GM18508 (cell line): Measurements from ENCODE around the gene CNIH3.

ENCODE experiments used
- ATAC-seq: cut with Tn5 transposase; IDR thresholded peaks from one replicate; pipeline ENCODE4 v1.9.1; 2021; ENCODE audit warnings: moderate number of reproducible peaks; ENCODE audit not compliant: insufficient read depth, unreplicated experiment

CNIH3 gene

DNA sequence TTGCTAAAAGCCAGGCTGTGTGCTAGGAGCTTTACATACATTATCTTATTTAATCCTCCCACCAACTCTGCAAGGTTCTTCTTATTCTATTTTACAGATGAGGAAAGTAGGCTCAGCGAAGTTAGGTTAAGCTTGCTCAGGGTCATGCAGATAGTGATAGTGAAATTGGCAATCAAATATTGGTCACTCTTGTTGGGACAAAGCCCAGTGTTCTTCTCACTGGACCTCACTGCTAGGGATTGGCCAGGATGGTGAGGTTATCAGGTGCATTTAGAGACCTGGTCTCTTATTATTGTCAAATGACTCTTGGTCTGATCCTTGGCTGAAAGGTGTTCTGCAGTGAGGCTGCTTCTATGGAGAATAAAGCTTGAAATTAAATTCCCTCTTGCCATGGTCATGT, 145.1 kb downstream of the CNIH3 start:
- no peak for ATAC-seq

DNA sequence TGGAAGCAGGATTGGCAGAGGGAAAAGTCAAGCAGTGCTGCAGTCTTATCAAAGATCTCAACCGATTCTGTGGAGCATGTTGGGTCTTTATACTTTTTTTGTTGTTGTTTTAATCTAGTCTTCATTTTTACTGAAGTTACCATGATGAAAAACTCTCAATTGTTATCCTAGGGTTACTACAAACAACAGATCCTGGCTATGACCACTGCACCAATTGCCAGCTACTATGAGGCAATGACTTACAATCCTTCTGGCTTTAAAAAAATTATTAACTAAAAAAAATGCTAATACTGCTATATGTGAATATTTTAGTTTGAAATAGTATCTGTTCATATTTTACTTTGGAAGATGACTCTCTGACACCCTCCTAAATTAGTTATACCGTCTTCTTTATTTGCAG, 145.9 kb downstream of the CNIH3 start:
- no peak for ATAC-seq

DNA sequence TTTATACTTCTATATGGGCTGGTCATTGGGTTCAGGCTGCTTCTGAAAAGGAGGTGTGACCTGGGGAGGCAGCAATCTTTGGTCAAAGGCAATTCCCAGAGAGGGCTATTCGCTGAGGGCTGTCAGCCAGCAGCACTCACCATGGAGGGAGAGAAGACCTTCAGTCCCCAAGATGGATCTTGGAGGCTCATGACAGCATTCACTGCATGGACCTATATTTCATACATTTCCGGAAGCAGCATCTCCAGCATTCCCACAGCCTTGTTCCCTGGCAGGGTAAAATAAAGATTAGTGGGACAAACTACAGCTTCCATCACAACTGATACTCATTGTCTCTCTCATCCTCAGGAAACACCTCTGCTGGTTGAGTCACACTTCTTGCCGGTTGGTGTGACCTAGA, 146.6 kb downstream of the CNIH3 start:
- ATAC-seq: no peak

DNA sequence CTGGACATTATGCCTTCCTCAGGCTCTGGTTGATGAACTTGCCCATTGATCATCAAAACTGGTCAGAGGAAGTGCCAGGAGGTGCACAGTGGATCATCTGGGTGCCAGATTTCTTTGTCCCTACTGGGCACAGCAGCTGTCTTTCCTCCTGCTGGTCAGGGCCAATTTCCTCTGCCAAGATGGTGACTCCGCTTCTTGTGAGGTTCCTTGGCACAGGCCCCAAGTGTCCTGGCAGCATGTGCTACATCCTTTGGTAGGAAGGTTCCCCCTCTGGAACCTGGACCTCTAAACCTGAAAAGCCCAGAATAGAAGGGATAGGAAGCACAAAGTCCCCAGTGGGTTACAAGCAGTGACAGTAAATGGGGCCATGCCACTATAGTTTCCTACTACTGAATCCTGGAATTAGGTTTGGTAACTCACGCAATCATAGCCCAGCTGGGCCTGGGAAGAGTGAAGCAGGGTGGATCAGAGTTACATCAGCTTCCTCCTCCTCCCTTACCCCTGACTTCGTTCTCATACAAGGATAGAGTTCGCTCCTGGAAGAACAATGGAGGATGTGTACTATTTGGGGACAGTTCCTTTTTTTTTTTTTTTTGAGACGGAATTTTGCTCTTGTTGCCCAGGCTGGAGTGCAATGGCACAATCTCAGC, 147.1 kb downstream of the CNIH3 start:
- no peak for ATAC-seq

DNA sequence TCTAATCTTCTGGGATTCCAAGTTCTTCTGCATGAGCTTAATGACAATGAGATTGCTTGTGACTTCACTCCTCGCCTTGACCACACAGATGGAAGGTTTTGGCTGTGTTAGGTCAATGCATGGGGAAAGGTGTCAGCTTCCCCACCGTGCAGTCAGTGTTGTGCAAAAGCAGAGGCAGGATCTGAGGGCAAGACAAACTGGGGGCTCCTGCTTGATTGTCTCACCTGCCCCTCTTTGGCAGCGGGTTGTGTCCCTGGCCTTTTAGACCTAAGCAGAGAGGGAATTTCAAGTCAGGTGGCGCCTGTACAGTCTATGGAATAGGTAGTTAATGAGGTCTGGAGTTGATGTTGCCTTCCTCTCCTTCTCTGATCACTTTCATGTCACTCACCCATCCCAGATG, 150.1 kb downstream of the CNIH3 start:
- ATAC-seq: no peak

DNA sequence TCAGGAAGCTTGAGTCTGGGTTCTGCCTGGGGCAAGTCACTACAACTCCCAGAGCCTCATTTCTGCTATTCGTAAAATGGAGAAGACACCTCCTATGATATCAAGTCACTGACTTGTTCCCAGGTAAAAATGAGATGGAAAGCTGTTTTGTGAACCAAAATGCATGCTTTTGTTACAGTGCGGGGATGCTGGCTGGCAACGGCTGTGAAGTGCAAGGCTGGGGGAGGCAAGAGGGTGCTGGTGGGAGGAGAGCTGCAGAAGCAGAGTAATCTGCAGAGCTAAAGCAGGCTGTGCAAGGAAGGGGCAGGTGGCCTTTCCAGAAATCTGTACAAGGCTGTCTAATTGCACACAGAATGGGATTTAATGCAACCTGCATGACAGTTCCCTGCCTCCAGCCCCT, 150.9 kb downstream of the CNIH3 start:
- ATAC-seq: no peak

DNA sequence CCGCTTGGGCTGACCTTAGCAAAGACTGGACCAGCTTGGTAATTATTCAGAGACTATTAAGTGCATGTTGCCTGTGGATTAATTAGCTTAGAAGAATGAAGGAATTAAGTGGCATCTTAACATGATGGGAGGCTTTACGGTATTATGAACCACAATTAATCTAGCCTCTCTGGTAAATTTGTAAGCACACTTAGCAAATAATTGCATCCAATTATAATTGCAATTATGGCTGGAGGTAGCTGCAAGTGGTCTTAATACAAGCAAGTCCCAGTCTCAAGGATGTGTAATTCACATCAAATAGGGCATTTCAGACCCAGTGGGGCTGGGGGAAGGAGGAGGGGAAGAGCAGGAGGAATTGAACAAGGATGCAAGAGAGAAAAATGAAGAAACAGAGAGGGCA, 151.6 kb downstream of the CNIH3 start:
- ATAC-seq: no peak

DNA sequence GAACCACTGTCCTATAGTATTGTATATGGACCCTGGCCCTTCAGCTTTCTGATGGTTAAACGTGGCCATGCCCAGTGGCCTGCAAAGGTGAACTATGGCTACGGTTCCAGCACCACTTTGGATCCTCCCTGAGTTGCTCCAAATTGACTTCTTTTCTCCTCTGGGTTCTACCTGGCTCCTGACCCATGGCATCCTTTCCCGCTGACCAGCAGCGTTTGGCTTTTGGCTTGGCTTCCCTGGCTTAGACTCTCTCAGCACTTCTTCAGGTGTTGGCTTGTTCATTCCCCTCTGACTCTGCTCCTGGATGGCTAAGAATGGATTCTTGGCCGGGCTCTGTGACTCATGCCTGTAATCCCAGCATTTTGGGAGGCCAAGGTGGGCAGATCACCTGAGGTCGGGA, 152.9 kb downstream of the CNIH3 start:
- no peak for ATAC-seq

DNA sequence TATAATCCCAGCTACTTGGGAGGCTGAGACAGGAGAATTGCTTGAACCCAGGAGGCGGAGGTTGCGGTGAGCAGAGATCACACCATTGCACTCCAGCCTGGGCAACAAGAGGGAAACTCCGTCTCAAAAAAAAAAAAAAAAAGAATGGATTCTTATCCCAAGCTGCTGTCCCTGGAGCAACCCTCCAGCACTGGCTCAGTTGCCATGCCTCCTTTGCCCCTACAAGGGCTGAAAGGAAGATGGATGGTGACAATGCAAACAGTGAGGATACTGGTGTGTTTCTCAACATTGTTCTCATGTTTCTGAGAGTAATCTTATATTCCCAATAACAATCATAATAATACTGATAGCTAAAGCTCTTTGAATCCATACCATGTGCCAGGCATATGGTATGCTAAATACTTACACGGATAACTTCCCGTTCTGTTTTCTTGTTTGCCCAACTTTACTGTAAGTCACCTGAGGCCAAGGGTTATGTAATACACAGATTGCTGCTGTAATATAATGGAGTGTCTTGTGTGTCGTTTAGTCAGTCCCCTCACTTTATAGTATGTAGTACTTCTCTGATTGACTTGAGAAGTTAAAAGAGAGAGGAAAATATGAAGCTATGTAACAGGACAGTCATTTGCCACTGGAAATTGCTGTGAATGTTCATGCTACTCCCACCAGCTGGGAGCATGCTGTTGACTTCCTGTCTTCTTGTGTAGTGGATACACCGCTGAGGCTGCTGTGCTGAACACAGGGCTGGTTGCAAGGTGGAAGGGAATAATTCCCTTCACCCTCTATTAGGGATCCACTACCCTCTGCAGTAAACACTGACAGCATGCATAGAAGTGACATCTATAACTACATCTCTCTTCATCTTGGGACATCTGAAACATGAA, 153.6 kb downstream of the CNIH3 start:
- no peak for ATAC-seq

DNA sequence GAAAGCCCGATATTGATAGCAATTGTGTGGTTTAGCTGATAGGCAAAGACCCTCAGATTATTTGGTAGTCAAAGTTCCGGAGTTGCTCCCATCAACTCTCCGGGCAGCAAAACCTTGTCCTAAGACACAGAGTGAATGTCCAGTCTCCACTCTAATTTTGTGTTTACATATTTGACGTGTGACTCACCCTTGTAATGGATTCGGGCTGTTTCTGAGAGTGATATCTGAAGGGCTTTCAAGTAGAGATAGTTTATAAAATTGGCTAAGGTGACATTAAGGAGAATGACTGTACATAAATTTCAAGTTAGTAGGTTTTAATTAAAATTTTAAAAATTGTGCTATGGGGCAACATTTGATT, 154.2 kb downstream of the CNIH3 start:
- no peak for ATAC-seq

DNA sequence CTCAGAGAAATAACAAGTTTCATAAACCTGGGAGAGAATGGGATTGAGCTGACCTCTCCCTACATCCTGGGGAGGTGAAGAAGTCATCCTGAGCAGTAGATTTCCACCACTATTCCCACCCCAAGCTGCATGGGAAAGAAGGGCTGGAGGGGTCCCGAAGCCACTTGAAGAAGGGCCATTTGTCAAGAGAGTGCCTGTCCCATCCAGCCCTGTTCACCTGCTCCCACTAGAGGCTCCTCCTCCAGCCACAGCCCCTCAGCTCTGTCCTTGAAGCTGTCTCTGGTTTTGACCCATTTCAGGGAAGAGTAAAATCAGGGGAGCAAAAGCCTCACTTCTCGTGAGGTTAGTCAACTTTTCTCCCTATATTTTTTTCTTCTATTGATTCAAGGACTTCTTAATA, 157.5 kb downstream of the CNIH3 start:
- no peak for ATAC-seq

DNA sequence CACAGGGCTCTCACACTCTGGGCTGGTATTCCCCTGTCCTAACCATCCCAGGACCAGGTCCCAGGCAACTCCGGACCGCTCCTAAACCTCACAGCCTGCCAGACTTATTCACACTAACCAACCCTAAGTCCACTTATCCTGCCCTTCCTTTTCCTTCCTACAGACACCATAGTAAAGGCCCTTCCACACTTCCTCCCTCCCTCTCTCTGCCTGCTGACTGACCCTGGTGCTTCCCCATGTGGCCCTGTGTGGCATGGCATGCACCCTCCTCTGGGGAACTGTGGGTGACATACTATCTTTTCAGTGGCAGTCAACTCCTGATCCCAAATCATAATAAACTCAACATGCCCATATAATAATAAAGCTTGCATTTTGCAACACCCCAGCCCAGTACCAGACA, 158.3 kb downstream of the CNIH3 start:
- ATAC-seq: no peak

DNA sequence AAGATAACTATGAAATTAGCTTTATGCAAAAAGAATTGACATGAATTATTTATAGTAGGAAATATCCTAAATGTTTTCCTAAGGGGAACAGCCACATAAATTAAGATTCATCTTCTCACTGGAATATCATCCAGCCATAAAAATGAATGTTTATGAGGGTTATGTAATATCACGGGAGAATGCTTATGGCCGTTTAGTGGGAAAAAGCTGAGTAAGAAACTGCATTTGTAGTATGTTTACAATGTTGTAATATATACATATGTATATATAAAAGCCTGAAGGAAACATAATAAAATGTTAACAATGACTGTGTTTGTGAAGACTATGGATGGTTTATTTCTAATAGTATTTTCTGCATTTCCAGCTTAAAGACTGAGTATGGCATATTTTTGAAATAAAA, 161.1 kb downstream of the CNIH3 start:
- ATAC-seq: no peak

DNA sequence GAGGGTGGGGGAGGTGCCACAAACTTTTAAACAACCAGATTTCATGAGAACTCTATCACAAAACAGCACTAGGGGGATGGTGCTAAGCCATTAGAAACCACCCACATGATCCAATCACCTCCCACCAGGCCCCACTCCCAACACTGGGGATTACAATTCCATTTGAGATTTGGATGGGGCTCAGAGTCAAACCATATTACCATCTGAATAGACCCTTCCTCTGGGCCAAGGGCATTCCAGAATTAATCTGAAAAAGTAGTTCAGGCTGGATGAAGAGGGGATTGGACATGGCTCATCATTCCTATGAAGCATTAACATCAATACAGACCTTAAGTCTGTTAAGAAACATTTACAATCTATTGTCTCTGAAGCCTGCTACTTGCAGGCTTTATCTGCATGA, 163.4 kb downstream of the CNIH3 start:
- ATAC-seq: no peak

DNA sequence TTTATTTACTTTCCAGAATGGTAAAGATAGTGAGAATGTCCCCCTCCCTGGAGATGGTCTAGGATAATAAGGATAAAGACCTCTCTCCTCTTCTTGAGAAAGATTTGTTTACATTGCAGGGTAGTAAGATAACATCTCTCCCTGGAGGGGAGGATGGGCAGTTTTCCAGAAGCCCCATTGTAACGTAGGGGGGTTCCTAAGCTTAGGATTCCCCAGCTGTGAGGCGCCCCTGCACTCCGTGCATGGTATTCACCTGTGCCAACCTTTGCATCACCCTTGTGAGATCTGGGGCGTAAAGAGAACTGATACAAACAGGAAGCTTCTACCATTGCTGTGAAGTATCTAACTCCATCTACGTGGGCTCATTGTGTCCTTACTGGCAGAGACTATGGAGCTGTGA, 164.6 kb downstream of the CNIH3 start:
- no peak for ATAC-seq

DNA sequence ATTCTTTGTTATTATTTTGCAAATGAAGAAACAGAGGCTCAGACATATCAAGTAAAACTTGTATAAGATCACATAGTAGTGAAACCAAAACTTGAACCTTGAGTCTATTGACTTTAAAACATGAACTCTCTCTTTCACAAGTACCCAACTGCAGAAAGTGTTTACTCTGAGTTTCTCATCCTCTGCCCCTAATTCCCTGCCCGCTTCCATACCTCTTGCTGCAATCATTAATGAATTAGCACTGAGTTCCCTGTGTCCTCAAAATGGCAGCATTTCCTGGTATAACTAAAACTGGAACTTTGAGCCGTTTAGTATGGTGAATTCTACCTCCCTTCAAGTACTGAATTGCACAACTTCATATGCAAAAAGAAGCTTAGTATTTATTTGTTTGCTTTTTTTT, 165.7 kb downstream of the CNIH3 start:
- ATAC-seq: no peak

DNA sequence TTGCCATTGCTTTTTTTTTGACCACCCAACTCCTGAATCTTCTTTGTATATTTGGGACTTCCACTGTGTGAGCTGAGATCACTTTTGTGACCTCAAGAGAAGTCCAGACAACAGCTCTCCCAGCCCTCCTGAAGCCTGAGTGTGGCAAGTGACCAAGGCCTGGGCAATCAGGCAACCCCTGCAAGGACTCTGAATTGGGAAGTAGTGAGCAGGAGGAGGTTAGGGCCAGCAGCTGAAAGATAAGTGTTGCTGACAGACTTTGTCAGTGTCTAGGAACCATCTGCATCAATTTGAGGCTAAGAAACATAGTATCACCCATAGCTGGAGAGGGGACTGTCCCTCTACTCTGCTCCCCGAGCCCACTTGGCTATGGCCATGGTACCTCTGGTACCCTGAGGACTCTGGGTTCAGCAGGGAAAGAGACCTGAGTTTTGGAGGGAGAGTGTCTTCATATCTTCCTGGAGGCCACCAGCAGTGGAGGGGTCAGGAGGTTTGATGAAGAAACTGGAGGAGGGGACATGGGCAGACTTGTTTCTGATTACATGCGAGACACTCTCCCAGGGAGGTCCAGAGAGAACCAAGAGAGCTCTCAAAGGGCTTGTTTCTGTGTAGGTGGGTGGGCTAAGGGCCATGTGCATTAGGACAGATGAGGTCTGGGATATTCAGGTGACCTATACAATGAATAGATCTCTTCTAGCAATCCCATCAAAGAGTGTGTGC, 166.3 kb downstream of the CNIH3 start:
- ATAC-seq: no peak

DNA sequence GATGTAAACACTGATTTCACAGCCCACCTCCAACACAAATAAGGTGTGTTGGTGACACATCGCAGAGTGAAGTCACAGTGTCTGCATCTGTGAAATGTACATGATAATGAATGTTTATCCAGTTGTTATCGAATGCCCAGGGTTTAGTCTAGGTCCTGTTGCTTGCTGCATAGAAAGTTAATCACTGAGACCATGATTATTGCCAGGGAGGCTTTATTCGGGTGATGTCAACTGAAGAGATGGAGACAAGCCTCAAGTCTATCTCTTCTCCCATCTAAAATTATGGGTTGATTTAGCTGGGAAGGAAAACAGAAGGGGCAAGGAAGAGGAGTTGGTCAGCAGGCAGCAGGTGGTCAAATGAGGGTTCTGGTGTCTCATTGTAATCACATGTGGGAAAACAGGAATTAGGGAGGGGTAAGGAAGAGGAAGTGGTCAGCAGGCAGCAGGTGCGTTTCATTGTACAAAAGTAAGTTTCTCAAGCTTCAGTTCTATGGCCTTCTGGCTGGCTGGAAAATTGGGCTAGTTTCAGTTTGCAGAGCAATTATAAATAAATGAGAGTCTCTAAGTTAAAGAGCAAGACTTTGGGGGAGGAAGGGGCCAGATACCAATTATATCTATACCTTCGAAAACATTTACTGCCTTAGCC, 167.0 kb downstream of the CNIH3 start:
- peak; percentile 67 for ATAC-seq

DNA sequence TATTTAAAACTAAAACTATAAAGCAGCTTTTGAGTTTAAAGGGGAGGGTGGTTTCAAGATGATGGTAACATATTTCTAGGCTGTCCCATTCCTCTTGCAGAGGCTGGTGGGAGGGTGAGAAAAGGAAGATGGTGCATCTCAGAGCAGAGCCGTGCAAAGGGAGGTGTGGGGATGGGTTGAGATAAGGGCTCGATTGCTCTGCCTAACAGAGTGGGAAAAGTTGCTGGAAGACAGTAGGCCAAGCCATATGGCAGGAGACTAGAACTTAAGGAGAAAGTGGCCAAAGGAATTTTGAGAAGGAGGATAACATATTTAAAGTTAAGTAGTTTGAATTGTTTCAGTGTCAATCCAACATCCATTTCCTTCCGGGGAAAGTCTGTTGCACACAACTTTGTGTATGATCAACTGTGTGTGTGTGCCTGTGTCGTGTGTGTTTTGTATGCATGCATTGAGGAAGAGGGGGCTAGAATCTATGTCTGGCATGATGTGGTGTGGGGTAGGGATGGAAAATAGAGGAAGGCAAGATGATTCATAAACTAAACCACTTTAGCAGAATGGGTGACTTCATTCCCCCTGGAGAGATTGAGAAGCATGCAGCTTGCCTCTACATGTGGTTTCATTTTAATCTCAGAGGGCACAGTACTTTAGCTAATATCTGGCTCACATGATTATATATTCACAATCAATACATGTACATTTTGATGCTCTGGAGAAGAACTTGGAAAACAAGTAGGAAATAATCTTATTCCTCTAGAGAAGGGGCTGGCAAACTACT, 168.3 kb downstream of the CNIH3 start:
- ATAC-seq: no peak

DNA sequence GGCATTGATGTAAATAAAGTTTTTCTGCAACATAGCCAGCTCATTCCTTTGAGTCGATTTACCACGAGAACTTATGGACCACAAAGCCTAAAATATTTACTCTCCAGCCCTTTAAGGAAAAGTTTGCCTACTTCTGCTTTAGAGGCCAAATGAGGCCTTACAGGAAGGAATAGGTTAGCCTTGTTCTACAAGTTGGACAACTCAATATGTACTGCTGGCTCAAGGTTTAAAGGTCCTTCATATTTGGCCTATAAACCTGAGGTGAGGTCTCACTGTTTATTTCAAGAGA, 168.9 kb downstream of the CNIH3 start:
- ATAC-seq: no peak
